CD4-positive, CD25-positive, alpha-beta regulatory T cell (primary cell): ENCODE measurements around the gene ANKIB1. TPM values are rescaled to one million over a fixed set of nuclear protein-coding genes. Genes with fewer than 3 reads are reported as not detected.

ENCODE experiments used
- ATAC-seq, 2 donors: fragments of 150-1000 bp; cut with Tn5 transposase; one replicate each; pipeline ENCODE4 v1.10.0; 2021; ENCODE audit warnings: low read depth in 2 of 2, moderate number of reproducible peaks in 2 of 2, moderate library complexity in 1 of 2
- DNase-seq, 3 donors: peaks; one replicate each; pipeline versions ENCODE4 v3.0.0 to v3.0.0-alpha.2; 2012 to 2022; ENCODE audit warnings: mixed read lengths in 1 of 3
- H3K27ac ChIP-seq: one replicate; pipeline ENCODE4 v1.7.0; 2013; ENCODE audit warnings: mild to moderate bottlenecking, low read length; ENCODE audit not compliant: insufficient read depth, poor library complexity, severe bottlenecking
- H3K27me3 ChIP-seq: one replicate; pipeline ENCODE4 v1.7.0; 2013; ENCODE audit warnings: low read length; ENCODE audit not compliant: control insufficient read depth, insufficient read depth
- H3K36me3 ChIP-seq: one replicate; pipeline ENCODE4 v1.7.0; 2013; ENCODE audit warnings: mild to moderate bottlenecking, low read length, moderate library complexity; ENCODE audit not compliant: control insufficient read depth, insufficient read depth
- H3K4me1 ChIP-seq: 2 replicates; pipeline ENCODE4 v1.7.0; 2013; ENCODE audit warnings: mild to moderate bottlenecking, low read length; ENCODE audit not compliant: insufficient read depth, control insufficient read depth, poor library complexity, severe bottlenecking
- H3K4me3 ChIP-seq: one replicate; pipeline ENCODE4 v1.7.0; 2013; ENCODE audit warnings: low read depth, mild to moderate bottlenecking, low read length, moderate library complexity
- H3K9me3 ChIP-seq, 2 experiments: 1 replicate in 1 of 2; 2 replicates in 1 of 2; pipeline ENCODE4 v1.7.0; 2013; ENCODE audit warnings: low read length in 2 of 2, mild to moderate bottlenecking in 1 of 2, moderate library complexity in 1 of 2; ENCODE audit not compliant: control insufficient read depth in 2 of 2
- H3K27ac Mint-ChIP-seq, 3 donors: one replicate each; pipeline ENCODE4 v1.8.0; 2020 to 2022; ENCODE audit warnings: mild to moderate bottlenecking in 3 of 3, mixed read lengths in 3 of 3, moderate library complexity in 2 of 3
- H3K27me3 Mint-ChIP-seq: one replicate; pipeline ENCODE4 v1.8.0; 2022; ENCODE audit warnings: mild to moderate bottlenecking, mixed read lengths
- H3K36me3 Mint-ChIP-seq: one replicate; pipeline ENCODE4 v1.8.0; 2020; ENCODE audit warnings: mixed read lengths
- H3K4me1 Mint-ChIP-seq, 4 donors: one replicate each; pipeline ENCODE4 v1.8.0; 2020 to 2022; ENCODE audit warnings: mixed read lengths in 4 of 4, mild to moderate bottlenecking in 1 of 4
- H3K4me3 Mint-ChIP-seq, 4 donors: one replicate each; pipeline ENCODE4 v1.8.0; 2020 to 2022; ENCODE audit warnings: mild to moderate bottlenecking in 4 of 4, mixed read lengths in 4 of 4, moderate library complexity in 3 of 4
- H3K9me3 Mint-ChIP-seq, 7 donors: one replicate each; pipeline ENCODE4 v1.8.0; 2020 to 2022; ENCODE audit warnings: mixed read lengths in 7 of 7, mild to moderate bottlenecking in 3 of 7, moderate library complexity in 2 of 7
- polyA plus RNA-seq, 4 donors: library from polyadenylated mRNA; unstranded; fragments of 300-500 nt; fragmentation: Illumina TruSeq; gene quantifications; one replicate each; pipeline ENCODE4 v1.2.3, GENCODE V29; 2021
- total RNA-seq: library from RNA; stranded (reverse); gene quantifications from one replicate; pipeline ENCODE4 v1.2.3, GENCODE V29; 2022

ANKIB1 gene
- total and polyA plus RNA-seq, 5 donors from 2014 or later: 6.5 to 74.1 (median 11.3) TPM

DNA sequence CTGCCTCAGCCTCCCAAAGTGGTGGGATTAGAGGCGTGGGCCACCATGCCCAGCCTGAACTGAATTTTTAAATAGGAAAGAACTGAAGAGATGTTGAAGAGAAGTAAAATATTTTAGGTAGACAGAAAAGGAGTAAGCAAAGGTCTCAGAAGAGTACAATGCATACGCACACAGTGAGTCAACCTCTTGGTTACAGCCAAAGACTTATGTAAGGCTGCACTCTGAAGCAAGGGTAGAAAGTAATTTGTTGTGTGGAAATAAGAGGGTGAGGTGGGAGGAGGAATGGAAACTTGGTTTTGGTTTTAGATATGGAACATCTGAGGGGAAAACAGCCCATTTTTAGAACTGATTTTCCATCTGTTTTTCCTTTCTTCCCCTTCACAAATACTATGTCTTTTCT lies 17.7 kb upstream of the ANKIB1 start:
- Histone ChIP-seq H3K4me1 (no peaks in the 10 kb centered on the region), H3K27ac (no peak overlapping the region), H3K9me3 (peaks cover 0 to 3% of the 10 kb centered on the region in 2 experiments), H3K4me3 (no peak overlapping the region), H3K36me3 (peaks cover 72% of the 10 kb centered on the region), H3K27me3 (no peaks in the 10 kb centered on the region)
- no peaks in the 10 kb centered on the region for H3K9me3 Mint-ChIP-seq
- DNase-seq (no peak), ATAC-seq (no peak)
- H3K27ac Mint-ChIP-seq: no peak overlapping the region
- H3K4me1 Mint-ChIP-seq: peaks cover 0 to 5% (median 2%) of the 10 kb centered on the region in 4 donors
- H3K27me3 Mint-ChIP-seq: no peaks in the 10 kb centered on the region
- H3K36me3 Mint-ChIP-seq: peaks cover 53% of the 10 kb centered on the region
- no peak overlapping the region for H3K4me3 Mint-ChIP-seq

DNA sequence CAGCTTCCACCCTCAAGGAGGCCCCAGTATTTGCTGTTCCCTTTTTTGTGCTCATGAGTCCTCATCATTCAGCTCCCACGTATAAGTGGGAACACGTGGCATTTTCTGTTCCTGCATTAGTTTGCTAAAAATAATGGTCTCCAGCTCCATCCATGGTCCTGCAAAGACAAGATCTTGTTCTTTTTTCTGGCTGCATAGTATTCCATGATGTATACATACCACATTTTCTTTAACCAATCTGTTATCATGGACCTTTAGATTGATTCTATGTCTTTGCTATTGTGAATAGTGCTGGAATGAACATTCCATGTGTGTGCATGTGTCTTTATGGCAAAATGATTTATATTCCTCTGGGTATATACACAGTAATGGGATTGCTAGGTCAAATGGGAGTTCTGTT lies 17.0 kb upstream of the ANKIB1 start:
- Mint-ChIP-seq H3K9me3 (no peaks in the 10 kb centered on the region), H3K27ac (peak overlapping the region in 2 of 3 donors; percentile 31 to 57), H3K4me1 (peaks cover 0 to 5% (median 2%) of the 10 kb centered on the region in 4 donors), H3K36me3 (peaks cover 58% of the 10 kb centered on the region), H3K27me3 (no peaks in the 10 kb centered on the region), H3K4me3 (no peak overlapping the region)
- no peak for DNase-seq
- H3K4me3 ChIP-seq: no peak overlapping the region
- H3K4me1 ChIP-seq: no peaks in the 10 kb centered on the region
- peaks cover 0 to 3% of the 10 kb centered on the region in 2 experiments for H3K9me3 ChIP-seq
- H3K36me3 ChIP-seq: peaks cover 69% of the 10 kb centered on the region
- H3K27ac ChIP-seq: no peak overlapping the region
- no peak for ATAC-seq
- H3K27me3 ChIP-seq: no peaks in the 10 kb centered on the region

DNA sequence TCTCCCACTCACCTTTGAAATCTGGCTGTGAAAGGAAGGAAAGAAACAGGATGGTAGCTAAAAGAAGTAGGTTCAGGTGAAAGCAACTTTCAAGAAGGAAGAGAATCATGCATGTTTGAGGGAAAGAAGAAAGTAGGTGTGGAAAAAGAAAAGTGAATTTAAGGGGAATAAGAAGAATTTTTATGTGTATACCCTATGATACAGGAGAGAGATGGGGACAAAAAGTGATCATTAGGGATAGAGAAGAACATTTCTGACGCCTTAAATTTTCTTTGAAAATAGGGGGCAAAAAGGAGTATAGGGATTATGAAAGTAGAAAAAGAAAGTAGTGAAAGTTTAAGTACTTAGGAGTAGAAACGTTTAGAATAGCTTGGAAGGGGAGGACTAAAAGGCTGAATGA lies 15.2 kb upstream of the ANKIB1 start:
- peaks cover 74% of the 10 kb centered on the region for H3K36me3 ChIP-seq
- Mint-ChIP-seq H3K4me1 (peaks cover 0 to 5% (median 2%) of the 10 kb centered on the region in 4 donors), H3K27me3 (no peaks in the 10 kb centered on the region), H3K27ac (no peak overlapping the region), H3K4me3 (no peak overlapping the region), H3K36me3 (peaks cover 59% of the 10 kb centered on the region), H3K9me3 (no peaks in the 10 kb centered on the region)
- H3K9me3 ChIP-seq: peaks cover 0 to 3% of the 10 kb centered on the region in 2 experiments
- H3K4me3 ChIP-seq: no peak overlapping the region
- no peak overlapping the region for H3K27ac ChIP-seq
- ATAC-seq: no peak
- H3K27me3 ChIP-seq: no peaks in the 10 kb centered on the region
- H3K4me1 ChIP-seq: no peaks in the 10 kb centered on the region
- no peak for DNase-seq

DNA sequence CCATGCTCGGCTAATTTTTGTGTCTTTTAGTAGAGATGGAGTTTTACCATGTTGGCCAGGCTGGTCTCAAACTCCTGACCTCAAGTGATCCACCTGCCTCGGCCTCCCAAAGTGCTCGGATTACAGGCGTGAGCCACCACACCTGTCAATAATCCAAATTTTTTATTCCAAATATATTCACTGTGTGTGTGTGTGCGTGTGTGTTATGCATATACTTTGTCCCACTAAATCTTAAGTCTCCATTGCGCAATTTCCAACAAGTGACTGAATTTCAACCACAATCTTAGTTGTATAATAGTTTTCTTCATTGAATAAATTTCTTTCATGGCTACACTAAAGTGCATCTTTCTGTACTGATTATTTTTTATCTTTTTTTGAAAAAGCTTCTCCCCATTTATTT lies 2.8 kb upstream of the ANKIB1 start:
- H3K9me3 ChIP-seq: no peaks in the 10 kb centered on the region
- H3K36me3 ChIP-seq: peaks cover 32% of the 10 kb centered on the region
- no peaks in the 10 kb centered on the region for H3K27me3 Mint-ChIP-seq
- peaks cover 28% of the 10 kb centered on the region for H3K4me1 ChIP-seq
- DNase-seq (no peak), ATAC-seq (no peak)
- no peaks in the 10 kb centered on the region for H3K9me3 Mint-ChIP-seq
- peak overlapping the region; percentile 29 for H3K4me3 ChIP-seq
- peaks cover 16% of the 10 kb centered on the region for H3K36me3 Mint-ChIP-seq
- no peaks in the 10 kb centered on the region for H3K27me3 ChIP-seq
- no peak overlapping the region for H3K27ac ChIP-seq
- H3K4me3 Mint-ChIP-seq: no peak overlapping the region
- H3K27ac Mint-ChIP-seq: no peak overlapping the region
- peaks cover 22 to 50% (median 33%) of the 10 kb centered on the region in 4 donors for H3K4me1 Mint-ChIP-seq

DNA sequence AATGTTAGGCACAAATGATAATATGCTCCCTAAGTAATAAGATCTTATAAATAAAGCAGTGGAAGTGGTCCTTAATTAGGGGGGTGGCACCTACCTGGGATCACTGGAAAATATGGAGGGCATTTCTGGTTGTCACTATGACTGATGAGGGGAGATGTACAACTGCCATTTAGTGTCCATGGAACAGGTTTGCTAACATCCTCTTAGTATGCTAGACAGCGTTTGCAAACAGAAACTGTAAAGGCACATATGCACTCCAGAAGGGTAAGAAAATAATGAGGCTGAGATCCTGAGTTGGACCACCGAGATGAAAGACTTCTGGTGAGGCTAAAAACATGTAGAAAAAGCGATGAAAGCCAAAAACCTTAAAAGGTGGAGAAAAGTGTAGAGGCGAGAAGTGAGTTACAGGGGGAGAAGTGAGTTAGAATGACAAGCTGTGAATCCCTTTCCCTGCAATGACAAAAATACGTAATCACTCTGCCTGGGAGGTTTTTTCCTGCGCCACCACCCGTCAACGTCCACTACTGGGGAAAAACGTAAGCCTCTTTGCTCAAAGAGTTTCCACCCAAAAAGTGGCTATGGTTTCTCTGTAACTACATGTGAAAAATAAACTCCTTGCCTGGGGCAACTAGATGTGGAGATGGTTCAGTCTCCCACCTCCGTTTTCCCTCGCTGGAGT lies 827 bp upstream of the ANKIB1 start:
- no peaks in the 10 kb centered on the region for H3K9me3 Mint-ChIP-seq

DNA sequence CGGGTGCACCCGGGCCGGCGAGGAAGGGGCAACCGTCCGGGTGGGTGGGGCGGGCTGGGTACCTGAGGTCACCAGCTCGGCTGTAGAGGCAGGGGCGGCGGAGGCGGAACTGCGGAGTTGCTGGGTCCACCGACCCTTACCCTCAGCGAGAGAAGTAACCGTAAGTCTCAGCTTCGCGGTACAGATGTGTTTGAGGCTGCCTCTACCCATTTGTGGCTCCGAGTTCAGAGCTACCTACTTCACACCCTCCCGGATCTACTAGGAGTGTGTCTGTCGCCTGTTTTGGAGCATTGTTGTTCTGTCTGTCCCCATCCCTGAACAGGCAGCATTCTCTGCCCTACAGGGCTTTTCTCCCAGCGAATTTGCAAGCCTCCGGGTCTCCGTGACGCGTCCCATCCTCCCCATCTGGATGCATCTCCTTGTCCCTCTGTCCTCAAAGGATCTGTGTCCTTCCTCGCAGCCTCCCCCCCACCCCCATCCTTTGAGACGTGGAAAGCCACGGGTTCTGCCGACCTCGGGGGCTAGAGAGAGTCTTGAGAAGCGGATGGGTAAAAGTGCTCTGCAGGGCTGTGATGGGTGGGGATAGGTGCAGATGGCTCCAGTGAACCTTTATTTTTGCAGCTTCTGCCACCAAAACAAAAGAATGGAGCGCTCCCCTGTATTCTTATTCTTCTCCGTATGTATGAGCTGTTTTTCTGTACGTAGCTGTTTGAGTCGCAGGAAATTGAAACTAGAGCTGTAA lies 757 bp downstream of the ANKIB1 start:
- H3K27ac ChIP-seq: peak overlapping the region; percentile 96

More for the DNA sequence above, 827 bp upstream of the ANKIB1 start:
- H3K4me1 Mint-ChIP-seq: peaks cover 27 to 60% (median 39%) of the 10 kb centered on the region in 4 donors
- H3K27ac Mint-ChIP-seq: peak overlapping the region; percentile 100
- peak overlapping the region; percentile 91 for H3K4me3 ChIP-seq
- peaks cover 9% of the 10 kb centered on the region for H3K36me3 Mint-ChIP-seq
- H3K27me3 Mint-ChIP-seq: no peaks in the 10 kb centered on the region
- H3K36me3 ChIP-seq: peaks cover 13% of the 10 kb centered on the region
- no peaks in the 10 kb centered on the region for H3K9me3 ChIP-seq
- no peaks in the 10 kb centered on the region for H3K27me3 ChIP-seq
- ATAC-seq (no peak), DNase-seq (peak in 1 of 3 donors; percentile 47)
- H3K27ac ChIP-seq: peak overlapping the region; percentile 96
- H3K4me3 Mint-ChIP-seq: peak overlapping the region; percentile 99 to 100 (median 100)
- peaks cover 33% of the 10 kb centered on the region for H3K4me1 ChIP-seq

DNA sequence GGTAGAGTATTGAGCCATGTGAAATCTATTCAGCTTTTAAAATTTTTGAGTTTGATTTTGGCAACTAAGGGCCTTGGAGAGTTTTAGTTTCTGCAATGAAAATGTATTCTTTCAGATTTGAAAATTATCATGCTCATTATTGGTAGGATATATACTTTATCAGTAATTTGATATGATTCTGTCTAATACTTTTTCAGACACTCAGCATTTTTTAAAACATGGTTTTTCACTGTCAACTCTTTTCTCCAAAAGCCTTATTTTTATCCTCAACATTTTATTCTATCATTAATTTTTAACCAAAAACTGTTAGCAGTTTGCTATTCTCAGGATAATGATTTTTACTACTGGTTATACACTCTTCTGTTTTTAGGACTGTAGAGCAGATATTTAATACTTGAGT lies 4.8 kb downstream of the ANKIB1 start:
- DNase-seq (no peak), ATAC-seq (no peak)
- Histone ChIP-seq H3K9me3 (no peaks in the 10 kb centered on the region), H3K27ac (no peak overlapping the region), H3K4me1 (peaks cover 22% of the 10 kb centered on the region), H3K4me3 (no peak overlapping the region), H3K36me3 (no peaks in the 10 kb centered on the region), H3K27me3 (no peaks in the 10 kb centered on the region)
- peaks cover 31 to 60% (median 47%) of the 10 kb centered on the region in 4 donors for H3K4me1 Mint-ChIP-seq
- peak overlapping the region in 1 of 4 donors; percentile 48 for H3K4me3 Mint-ChIP-seq
- H3K36me3 Mint-ChIP-seq: peaks cover 19% of the 10 kb centered on the region
- no peaks in the 10 kb centered on the region for H3K27me3 Mint-ChIP-seq
- no peak overlapping the region for H3K27ac Mint-ChIP-seq
- H3K9me3 Mint-ChIP-seq: peaks cover 0 to 5% (median 0%) of the 10 kb centered on the region in 7 donors

More for the DNA sequence above, 757 bp downstream of the ANKIB1 start:
- H3K36me3 Mint-ChIP-seq: peaks cover 6% of the 10 kb centered on the region
- peak overlapping the region; percentile 84 to 100 (median 92) for H3K27ac Mint-ChIP-seq
- H3K4me3 Mint-ChIP-seq: peak overlapping the region; percentile 94 to 100 (median 98)
- no peaks in the 10 kb centered on the region for H3K9me3 Mint-ChIP-seq
- peaks cover 30 to 67% (median 48%) of the 10 kb centered on the region in 4 donors for H3K4me1 Mint-ChIP-seq
- Histone ChIP-seq H3K4me3 (peak overlapping the region; percentile 92), H3K4me1 (peaks cover 33% of the 10 kb centered on the region), H3K9me3 (no peaks in the 10 kb centered on the region), H3K27me3 (no peaks in the 10 kb centered on the region), H3K36me3 (no peaks in the 10 kb centered on the region)
- ATAC-seq (peak; percentile 39 to 45), DNase-seq (peak; percentile 6 to 59 (median 40))
- no peaks in the 10 kb centered on the region for H3K27me3 Mint-ChIP-seq
